ENCODE measurements around the gene CLASP2.
"Not testable (repeated sequence)": the region's sequence is repeated elsewhere in the genome, so short reads cannot be mapped to it uniquely, and the experiment has no call there.

DNA sequence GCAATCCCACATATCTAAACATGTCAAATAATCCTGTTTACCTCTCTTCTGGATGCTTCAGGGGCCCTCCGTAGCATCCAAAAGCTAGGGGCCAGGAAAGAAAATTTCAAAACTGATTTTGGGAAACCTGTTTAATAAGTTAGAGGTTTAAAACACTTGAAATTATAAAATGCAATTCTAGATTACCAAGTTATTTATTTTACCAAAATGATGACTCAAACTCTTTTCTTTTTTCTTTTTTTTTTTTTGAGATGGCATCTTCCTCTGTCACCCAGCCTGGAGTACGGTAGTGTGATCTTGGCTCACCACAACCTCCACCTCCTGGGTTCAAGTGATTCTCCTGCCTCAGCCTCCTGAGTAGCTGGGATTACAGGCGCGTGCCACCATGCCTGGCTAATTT is 258.5 kb downstream of the CLASP2 start:
- TF ChIP-seq ZFP3 (CRISPR knock-in tag; IDR thresholded peaks at IDR 0.05); ZC3H10 (CRISPR knock-in tag; IDR thresholded peaks at IDR 0.05); ARNTL (CRISPR knock-in tag; IDR thresholded peaks at IDR 0.05; ENCODE audit: borderline replicate concordance, low read depth): not testable (repeated sequence)
- TF ChIP-seq, protein P1, sequence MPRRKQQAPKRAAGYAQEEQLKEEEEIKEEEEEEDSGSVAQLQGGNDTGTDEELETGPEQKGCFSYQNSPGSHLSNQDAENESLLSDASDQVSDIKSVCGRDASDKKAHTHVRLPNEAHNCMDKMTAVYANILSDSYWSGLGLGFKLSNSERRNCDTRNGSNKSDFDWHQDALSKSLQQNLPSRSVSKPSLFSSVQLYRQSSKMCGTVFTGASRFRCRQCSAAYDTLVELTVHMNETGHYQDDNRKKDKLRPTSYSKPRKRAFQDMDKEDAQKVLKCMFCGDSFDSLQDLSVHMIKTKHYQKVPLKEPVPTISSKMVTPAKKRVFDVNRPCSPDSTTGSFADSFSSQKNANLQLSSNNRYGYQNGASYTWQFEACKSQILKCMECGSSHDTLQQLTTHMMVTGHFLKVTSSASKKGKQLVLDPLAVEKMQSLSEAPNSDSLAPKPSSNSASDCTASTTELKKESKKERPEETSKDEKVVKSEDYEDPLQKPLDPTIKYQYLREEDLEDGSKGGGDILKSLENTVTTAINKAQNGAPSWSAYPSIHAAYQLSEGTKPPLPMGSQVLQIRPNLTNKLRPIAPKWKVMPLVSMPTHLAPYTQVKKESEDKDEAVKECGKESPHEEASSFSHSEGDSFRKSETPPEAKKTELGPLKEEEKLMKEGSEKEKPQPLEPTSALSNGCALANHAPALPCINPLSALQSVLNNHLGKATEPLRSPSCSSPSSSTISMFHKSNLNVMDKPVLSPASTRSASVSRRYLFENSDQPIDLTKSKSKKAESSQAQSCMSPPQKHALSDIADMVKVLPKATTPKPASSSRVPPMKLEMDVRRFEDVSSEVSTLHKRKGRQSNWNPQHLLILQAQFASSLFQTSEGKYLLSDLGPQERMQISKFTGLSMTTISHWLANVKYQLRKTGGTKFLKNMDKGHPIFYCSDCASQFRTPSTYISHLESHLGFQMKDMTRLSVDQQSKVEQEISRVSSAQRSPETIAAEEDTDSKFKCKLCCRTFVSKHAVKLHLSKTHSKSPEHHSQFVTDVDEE (CRISPR knock-in tag; IDR thresholded peaks at IDR 0.05) = not testable (repeated sequence)

All from SK-N-SH treated with all-trans-retinoic acid at 6 μM for 48 hours (cell line).